GM21390 (cell line): ENCODE data around the gene PDE8A.
A peak's percentile ranks its signal among the peaks of the same experiment; 100 is the strongest.
"Not testable (repeated sequence)": the region's sequence is repeated elsewhere in the genome, so short reads cannot be mapped to it uniquely, and the experiment has no call there.

ENCODE experiments used
- ATAC-seq: cut with Tn5 transposase; IDR thresholded peaks from one replicate; pipeline ENCODE4 v1.9.1; 2021; ENCODE audit not compliant: unreplicated experiment

The PDE8A gene

DNA sequence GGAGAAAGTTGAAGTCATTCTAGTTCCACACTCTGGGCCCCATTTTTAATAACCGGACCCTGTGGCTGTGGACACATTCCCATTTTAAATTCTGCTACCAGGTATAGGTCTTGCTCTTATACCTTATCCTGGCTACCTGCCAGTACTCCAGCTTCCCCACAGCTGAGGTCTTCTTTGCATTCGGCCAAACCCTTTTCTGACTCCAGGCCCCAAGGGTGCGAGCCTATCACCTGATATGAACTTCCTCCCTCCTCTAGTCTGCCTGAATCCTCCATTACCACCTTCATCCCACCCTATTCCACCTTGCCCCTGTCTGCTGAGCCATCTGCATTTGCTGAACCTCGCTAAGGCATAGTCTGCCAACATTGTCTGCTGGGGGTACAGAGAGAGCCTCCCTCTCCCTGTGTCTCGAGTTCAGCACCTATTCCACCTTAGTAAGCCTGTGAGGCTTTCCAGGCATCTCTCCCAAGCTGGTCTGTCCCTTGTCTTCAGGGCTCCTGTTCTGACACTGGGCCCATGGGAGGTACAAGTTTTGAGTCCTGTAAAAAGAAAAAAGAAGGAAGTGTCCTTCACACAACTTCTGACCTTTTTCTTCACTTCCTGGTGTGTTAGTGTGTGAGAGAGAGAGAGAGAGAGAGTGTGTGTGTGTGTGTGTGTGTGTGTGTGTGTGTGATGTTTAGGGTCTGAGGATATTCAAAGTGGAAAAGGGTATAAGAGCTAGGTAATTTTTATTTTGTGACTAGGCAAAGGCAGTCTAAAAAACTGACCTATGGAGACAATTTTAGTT, 27.0 kb downstream of the PDE8A start:
- ATAC-seq = no peak

DNA sequence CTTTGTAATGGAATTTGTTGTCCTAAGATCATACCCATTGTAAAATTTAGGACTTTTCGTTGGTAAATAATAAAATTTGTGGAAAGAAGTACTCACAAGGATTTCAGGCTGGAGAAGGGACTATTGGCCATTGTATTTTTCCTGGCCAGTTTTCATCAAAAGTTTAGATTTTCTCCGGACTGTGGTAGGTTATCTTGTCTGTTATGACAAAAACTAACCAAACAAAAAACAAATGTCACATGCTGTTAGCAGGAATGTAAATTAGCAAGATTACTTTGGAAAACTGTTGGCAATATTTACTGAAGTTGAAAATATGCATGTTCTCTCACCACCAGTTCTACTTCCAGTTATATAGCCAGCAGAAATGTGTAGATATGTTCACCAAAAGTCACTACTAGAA, 27.8 kb downstream of the PDE8A start:
- ATAC-seq = no peak

DNA sequence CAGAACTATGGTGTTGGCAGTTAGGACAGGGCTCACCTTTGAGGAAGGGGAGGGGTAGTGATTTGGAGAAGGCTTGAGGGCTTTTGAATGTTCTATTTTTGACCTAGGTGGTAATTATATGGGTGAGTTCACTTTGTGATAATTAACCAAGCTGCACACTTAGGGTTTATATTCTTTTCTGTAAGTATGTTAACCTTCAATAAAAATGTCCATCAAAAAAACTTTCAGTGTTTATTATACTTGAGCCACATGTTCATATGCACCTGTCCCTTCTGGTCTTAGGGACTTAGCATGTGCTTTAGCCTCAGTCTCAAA, 28.4 kb downstream of the PDE8A start:
- ATAC-seq = no peak

DNA sequence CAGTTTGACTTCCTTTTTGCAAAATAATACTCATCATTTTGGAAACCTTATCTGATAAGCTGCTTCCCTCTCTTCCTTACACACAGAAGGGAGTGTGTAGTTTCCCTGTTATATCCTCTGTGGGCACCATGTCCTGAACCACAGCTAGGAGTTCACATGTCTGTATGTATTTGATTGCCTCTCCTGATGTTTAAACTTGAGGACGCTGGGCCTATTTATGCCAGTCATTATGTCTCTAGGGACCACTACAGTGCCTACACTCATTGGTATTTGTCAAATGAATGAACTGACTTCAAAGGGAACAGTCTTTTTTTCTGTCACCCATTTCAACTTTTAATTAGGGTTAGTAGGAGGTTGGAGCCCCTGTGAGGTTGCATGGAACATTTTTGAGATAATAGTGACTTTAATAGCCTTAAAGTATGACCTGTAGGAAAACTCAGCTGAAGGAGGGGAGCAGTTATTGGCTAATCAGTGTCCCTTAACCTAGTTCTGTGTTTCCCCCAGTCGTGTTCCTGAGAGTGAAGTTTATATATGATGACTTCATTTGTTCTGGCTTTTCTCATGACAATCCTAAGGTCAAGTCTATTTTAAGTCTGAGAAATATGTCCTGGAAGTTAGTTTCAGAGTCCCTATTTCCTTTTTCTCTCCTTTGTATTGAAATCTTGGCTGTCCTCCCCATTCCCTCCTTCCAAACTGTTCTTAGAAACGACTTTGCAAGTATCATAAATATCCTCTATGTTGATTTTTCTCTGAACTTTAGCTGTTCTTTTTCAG, 28.9 kb downstream of the PDE8A start:
- ATAC-seq = no peak

DNA sequence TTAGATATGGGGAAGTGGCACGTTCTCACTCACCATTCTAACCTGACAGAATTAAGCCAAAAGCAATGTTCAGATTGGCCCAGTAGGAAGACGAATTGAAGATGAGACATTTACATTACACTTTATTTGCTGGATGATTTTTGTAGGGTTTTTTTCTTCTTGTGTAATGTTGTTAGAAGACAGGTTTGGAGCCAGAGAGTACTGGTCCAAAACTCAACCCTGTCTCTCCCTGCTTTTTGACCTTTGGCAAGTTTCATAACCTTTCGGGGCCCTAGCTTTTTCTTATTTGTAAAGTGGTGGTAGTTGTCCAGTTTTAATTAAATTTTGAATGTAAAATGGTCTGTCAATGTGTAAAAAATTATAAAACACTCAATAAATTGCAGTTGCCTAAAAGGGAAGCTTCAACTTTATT, 29.5 kb downstream of the PDE8A start:
- no peak for ATAC-seq

DNA sequence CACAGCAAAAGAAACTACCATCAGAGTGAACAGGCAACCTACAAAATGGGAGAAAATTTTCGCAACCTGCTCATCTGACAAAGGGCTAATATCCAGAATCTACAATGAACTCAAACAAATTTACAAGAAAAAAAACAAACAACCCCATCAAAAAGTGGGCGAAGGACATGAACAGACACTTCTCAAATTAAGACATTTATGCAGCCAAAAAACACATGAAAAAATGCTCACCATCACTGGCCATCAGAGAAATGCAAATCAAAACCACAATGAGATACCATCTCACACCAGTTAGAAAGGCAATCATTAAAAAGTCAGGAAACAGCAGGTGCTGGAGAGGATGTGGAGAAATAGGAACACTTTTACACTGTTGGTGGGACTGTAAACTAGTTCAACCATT, 30.1 kb downstream of the PDE8A start:
- ATAC-seq = not testable (repeated sequence)

DNA sequence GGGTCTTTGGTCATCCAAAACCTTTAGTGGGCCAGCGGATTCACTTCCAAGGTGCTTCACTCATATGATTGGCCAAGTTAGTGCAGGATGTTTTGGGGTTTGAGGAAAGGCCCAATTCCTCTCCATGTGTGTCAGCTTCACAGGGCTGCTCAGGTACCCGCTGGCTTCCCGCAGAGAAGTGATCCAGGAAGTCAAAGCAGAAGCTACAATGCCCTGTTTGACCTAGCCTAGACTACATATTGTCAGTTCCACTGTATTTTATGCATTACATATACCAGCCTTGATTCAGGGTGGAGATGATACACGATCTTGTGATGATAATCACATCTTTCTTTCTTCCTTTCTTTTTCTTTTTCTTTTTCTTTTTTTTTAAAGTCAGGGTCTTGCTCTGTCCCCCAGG, 32.1 kb downstream of the PDE8A start:
- no peak for ATAC-seq

DNA sequence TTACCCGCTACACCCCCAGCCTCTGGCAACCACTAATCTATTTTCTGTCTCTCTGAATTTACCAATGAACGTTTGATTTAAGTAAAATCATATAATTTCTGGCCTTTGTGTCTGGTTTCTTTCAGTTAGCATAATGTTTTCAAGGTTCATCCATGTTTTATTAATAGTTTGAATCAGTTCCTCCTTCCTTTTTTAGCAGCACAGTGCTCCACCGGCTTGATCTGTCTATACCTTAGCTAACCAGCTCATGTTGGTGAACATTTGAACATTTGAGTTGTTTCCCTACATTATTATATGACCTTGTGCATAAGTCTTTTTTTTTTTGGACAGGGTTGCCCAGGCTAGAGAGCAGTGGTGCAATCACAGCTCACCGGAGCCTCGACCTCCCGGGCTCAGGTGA, 33.3 kb downstream of the PDE8A start:
- no peak for ATAC-seq

DNA sequence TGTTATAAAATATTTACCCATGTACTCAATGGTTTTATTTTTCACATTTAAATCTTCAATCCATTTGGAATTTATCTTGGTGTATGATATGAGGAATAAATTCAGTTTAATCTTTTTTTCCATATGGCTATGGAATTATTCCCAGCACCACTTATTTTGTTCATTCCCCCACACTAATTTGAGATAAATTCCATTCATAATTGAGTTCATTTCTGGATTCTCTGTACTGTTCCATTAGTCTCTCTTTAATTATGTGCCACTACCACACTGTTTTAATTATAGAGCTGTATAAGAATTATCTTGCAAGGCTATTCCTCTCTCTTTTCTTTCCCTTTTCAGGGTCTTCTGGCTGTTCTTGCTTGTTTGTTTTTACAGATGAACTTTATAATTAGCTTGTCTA, 34.6 kb downstream of the PDE8A start:
- no peak for ATAC-seq

DNA sequence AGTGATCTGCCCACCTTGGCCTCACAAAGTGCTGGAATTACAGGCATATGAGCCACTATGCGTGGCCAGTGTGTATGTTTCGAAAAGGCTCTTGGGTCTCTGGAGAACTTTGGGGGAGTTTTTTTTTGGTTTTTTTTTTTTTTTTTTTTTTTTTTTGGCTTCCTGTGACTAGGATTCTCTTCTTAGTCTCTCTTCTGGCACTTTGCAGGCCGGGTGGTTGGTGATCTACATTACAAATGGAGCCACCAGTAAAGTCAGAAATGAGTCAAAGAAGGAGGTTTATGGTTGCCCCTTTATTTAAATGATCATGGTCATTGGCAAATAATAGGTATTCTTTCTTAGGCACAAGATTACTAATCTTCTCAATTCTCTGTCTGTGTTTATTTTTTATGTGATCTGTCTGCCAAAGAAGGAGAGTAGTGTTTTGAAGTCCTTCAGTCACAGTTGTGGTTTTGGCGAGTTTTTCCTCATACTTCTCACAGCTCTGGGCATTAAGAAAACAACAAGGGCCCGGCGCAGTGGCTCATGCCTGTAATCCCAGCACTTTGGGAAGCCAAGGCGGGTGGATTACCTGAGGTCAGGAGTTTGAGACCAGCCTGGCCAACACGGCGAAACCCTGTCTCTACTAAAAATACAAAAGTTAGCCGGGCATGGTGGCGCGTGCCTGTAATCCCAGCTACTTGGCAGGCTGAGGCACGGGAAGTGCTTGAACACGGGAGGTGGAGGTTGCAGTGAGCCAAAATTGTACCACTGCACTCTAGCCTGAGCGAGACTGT, 38.3 kb downstream of the PDE8A start:
- ATAC-seq = no peak

DNA sequence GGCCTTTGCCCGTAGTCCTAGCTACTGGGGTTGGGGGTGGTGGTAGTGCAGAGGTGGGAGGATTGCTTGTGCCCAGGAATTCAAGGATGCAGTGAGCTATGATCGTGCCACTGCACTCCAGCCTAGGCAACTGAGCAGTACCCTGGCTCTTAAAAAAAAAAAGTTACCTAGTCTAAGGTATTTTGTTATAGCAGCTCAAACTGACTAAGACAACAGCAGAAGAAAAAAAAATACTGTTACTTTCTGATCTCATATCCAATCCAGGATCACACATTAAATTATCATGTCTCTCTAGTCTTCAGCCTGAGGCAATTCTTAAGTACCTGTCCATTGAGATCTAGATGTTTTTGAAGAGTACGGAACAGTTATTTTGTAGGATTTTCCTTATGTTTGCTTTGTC, 39.8 kb downstream of the PDE8A start:
- no peak for ATAC-seq

DNA sequence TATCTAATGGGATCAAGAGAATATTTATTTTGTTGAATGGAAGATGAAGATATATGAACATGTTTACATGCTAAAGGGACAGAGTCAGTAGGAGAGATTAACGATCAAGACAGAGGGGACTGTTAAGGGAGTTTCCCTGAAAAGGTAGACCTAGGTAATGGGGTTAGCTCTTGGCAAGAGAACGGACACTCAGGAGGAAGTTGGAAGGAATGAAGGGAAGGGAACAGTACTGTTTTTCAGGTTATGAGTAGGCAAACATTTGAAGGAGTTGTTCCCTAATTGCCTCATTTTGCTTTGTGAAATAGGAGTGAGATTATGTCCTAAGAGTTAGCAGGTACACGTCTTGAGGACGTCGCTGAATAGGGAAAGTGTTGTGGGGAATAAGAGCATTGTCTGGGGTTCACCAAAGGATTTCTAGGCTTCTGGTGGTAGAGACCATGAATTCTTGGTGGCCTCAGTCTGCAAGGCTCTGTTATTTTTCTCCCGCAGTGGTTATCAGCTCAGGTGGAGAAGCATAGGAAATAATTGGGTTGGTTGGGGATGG, 41.3 kb downstream of the PDE8A start:
- ATAC-seq = no peak

DNA sequence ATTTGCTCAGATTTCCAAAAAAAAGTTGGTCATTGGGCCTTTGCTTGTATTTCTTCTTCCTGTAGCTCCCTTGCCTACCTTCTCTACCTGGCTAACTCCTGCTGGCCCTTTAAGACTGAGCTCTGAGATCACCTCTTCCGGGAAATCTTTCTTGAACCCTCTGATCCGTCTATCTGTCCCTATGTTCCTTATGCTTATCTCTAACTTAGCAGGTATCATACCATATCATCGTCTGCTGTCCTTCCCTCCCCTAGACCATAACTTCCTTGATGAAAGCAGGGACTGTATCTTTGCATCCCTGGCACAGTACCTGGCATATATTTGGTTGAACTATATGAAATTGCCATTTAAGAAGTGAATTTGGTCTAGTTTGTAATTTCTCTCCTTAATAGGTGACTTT, 42.3 kb downstream of the PDE8A start:
- no peak for ATAC-seq

DNA sequence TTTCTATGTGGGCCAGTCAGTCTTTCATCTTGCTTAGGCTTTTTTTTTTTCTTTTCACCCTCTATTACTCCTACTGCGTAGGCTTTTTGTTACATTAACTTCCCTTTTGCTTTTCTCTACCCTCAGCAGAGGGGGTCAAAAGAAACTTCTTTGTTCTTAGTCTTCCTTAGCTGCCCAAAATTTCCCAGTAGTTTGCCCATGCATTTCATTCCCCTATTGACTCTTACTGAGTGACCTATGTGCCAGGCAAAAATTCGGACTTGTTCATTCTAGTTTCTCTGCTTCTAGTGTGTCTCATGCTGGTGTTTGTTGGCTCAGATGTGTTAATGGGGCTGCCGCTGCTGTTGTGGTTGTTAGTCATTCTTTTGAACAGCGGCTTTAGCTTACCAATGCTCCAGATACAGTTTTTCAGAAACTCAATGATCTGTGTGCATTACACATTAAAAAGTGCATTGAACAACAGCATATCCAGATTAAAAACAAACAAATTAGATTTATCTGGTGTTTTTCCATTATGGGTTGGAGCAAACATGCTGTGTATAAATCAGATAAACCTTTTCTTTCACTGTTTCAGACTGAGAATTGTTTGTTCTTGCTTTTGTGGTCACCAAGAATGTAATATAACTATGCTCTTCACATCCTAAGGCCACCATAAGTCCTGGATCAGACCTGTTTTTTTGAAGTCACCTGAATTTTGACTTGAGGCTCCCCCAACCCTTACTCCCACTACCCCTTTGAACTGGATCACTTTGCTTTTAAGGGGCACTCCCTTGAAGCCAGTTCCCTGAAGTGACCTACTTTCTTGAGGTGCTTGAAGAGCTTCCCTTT, 43.1 kb downstream of the PDE8A start:
- no peak for ATAC-seq

DNA sequence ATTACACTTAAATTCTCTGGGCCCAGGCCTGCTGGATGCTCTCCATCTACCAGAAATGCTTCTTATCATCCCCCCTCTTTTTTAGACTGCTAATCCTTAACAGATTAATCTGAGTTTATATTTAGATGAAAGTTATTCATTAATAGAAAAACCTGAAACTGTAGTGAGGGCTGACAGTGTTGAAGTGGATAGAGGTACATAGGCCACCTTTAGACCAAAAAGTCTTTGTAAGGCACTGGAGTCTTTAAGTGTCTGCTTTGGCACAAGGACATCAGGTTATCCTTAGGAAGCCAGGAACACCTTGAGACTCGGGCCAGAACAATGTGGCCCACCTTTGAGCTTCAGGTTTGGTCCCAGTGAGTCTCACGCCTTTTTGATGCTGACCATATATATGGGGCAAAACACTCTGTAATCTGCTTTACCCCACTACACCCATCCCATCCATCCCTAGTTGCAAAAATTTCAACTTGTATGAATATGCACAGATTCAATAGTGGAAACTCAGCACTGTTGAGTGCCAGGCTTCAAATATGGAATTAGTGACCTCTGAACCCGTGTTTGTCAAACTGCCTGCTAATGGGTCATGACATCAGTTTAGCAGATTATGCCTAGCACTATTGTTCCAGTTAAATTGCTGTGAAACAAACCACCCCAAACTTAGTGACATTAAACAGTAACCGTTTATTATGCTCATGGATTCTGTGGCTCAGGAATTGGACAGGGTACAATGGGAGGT, 44.0 kb downstream of the PDE8A start:
- ATAC-seq = no peak

DNA sequence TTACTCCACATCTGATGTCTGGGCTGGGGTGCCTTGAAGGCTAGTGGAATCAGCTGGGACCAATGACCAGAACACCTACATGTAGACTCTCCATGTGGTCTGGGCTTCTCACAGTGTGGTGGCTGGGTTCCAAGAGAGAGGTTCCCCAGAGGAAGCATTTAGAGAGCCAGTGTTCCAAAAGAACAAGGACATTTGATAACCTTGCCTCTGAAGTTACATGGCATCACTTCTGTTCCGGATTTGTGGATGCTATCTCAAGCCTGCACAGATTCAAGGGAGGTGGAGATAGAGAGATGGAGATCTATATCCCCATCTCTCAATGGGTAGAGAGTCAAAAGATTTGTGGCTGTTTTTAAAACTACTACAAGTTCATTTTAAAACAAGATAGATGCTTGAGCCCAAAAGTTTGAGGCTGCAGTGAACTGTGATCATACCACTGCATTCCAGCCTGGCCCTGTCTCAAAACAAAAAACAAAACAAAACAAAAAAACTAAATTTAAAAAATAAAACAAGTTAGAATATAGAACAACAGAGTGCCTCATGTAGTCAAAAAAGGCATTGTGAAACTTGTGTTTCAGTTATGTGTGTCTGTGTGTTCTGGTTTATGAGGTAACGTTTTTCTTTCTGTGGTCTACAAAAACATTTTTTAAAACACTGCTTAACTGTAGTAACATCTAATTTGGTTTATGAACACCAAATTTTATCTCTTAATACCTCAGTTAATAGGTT, 44.8 kb downstream of the PDE8A start:
- peak; percentile 61 for ATAC-seq

DNA sequence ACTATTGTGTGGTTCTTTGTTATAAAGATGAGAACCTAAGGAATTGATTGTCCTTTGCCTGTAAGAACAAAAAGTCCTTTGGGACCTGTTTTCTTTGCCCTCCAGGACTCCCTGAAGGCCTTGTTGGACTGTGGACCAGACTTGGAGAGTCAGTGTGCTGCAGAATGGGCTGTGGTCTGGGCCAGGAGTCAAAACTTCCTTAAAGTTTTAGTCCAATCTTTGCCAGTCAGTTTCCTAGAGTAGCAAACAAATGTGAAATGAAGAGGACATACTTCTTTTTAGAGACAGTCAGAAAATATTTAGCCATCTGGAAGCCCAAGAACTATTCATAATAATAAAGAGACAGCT, 45.4 kb downstream of the PDE8A start:
- ATAC-seq = peak; percentile 18

DNA sequence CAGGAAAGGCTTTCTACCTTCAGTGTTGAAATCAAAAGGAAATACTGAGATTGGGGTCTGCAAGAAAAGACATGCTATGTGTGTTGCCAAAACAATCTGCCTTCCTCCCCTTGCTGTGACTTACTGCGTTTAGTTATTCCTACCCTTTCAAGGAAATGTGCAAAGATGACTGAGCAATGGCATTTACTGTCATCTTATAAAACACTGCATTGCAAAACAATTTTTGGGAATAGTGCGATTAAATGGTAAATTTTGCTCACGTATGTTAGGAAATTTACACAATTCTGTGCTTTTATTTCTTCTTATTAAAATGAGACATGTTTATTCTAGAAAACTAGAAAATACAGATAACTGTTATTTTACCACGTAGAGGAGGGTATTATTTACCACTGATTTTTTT, 45.8 kb downstream of the PDE8A start:
- no peak for ATAC-seq

DNA sequence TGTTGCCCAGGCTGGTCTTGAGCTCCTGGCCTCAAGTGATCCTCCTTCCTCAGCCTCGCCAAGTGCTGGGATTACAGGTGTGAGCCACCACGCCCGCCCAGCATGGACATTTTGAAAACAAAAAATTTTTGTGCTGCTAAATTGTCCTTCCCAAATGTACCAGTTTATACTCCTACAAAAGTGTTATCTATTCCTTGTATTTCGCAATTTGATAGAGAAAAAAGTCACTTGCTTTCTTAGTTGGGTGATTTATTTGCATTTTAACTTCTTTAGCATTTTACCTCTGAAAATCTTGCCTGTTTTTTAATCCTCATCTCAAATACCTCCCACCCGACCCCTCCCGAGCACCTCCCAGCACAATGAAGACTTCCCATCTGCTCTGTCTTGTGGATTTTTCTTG, 46.8 kb downstream of the PDE8A start:
- ATAC-seq = no peak

DNA sequence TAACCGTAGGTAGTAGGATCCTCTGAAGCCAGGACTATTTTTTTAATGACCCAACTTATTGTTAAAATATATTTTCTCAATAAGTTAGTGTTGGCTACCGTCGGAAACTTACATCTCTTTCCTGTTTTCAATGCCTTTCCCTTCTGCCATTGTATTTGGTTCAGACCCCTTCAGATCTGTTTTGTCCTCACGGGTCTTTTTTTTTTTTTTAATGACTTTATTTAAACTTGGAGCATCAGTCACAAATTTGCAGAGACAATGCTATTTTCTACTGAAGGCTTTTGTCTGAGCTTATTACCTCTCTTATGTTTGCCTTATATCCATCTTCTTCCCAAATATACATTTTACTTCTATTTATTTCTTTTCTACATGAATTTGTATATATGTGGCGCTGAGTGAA, 47.6 kb downstream of the PDE8A start:
- no peak for ATAC-seq
